GM10266 (cell line): Measurements from ENCODE around the gene NBAS.

ENCODE experiments used
- DNase-seq: peaks from one replicate; pipeline ENCODE4 v3.0.0; 2012; ENCODE audit errors: extremely low spot score
- TF ChIP-seq, protein P1 (sequence below): IDR thresholded peaks from 2 replicates; pipeline ENCODE4 v1.5.1; 2012; ENCODE audit warnings: mild to moderate bottlenecking, low read depth; ENCODE audit not compliant: control insufficient read depth, insufficient read depth; ENCODE audit errors: missing control alignments

Gene NBAS

DNA sequence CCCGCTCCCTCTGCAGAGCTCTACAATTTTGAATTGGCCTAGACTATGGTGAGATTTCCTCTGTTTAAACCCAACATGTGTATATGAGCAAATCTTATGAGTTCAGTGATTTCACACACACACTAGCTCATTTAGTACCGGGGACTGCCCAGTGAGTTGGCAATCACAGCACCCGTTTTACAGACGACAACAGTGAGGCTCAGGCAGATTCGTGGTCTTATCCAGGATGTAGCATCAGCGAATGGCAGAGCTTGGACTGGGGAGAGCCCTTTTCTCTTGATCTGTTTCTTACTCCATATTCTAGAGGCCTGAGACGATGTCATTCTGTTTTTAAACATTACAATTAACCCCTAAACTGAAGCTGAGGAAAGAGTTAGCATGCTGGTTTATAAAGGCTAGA lies 419.9 kb downstream of the NBAS start:
- DNase-seq, result no peak
- TF ChIP-seq, protein P1, sequence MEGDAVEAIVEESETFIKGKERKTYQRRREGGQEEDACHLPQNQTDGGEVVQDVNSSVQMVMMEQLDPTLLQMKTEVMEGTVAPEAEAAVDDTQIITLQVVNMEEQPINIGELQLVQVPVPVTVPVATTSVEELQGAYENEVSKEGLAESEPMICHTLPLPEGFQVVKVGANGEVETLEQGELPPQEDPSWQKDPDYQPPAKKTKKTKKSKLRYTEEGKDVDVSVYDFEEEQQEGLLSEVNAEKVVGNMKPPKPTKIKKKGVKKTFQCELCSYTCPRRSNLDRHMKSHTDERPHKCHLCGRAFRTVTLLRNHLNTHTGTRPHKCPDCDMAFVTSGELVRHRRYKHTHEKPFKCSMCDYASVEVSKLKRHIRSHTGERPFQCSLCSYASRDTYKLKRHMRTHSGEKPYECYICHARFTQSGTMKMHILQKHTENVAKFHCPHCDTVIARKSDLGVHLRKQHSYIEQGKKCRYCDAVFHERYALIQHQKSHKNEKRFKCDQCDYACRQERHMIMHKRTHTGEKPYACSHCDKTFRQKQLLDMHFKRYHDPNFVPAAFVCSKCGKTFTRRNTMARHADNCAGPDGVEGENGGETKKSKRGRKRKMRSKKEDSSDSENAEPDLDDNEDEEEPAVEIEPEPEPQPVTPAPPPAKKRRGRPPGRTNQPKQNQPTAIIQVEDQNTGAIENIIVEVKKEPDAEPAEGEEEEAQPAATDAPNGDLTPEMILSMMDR, result no peak

DNA sequence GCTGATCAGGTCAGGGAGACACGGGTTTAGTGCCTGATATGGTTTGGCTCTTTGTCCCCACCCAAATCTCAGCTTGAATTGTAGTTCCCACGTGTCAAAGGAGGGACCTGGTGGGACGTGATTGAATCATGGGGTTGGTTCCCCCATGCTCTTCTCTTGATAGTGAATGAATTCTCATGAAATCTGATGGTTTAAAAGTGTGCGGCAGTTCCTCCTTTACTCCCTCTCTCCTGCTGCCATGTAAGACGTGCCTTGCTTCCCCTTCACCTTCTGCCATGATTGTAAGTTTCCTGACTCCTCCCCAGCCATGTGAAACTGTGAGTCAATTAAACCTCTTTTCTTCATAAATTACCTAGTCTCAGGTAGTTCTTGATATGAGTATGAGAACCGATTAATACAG lies 424.5 kb downstream of the NBAS start:
- no peak for DNase-seq

DNA sequence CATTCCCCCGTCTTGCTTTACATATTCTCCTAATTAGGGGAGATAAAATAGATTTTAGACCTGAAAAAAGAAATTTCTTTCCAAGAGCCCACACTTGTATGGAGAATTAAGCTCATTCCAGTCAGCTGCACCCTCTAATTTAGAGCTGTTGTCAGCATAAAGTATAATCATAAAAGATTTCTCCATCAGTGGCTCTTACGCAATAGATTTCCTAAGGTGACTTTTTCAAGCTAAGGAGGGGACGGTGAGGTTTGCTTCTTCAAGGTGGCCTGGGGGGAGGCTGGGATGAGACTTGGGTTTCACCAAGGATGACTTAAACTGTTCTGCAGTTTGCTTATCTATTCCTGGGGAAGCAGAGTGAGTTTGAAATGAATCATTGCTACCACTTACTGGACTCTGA lies 426.2 kb downstream of the NBAS start:
- TF ChIP-seq, protein P1, result no peak
- DNase-seq, result no peak

More for the DNA sequence above, 424.5 kb downstream of the NBAS start:
- TF ChIP-seq, protein P1, result no peak

DNA sequence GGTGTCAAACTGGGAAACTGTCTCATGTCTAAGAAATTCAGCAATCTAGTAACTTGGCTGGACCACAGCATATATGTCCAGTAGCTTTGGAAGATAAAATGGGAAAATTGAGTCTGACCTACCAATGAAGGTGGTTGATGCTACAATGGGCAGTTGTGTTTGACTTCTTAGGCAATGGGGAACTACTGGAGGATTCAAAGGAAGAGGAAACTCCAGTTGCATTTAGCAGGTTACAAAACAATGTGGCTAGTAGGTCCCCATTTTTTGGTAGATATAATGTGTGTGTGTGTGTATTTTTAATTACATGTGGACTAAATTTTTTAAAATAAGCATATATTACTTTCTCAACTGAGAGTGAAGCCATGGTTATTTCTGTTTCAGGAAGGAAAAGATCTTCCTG lies 427.7 kb downstream of the NBAS start:
- TF ChIP-seq, protein P1, result no peak
- no peak for DNase-seq

DNA sequence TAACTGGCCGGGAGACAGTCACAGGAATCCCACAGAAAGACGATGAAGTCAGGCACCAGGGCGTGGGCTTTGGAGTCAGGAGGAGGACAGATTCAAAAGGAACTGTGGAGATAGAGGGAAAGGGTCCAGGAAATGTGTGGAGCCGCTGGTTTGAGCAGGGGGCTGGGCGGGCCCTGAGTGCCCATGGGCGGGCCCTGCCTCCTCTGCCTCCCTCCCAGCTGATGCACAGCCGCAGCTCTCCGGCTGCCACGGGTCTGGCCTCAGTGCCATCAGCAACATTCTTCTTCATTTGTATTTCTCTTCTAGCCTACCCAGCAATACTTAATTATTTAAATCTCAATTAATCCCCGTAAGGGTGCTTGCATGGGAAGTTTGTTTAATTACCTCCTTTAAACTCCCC lies 432.3 kb downstream of the NBAS start:
- TF ChIP-seq, protein P1, result no peak

DNA sequence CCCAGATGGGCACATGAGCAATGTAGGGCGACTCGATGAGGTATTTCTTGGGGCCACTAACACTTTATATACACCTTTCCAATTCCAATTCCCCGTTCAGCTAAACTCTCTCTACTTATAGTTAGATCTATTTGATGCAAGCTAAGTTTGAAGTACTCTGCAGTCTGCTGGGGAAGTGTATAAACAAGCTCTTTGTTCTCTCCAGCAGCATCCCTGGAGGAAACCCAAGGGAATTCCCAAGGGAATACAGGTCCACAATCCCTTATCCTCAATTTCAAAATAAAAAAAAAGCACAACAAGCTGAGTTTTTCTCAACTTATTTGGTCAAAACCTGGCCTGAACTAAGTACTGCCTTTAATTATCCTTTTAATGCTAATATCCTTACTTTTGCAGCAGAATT lies 433.3 kb downstream of the NBAS start:
- TF ChIP-seq, protein P1, result no peak

More for the DNA sequence above, 432.3 kb downstream of the NBAS start:
- no peak for DNase-seq

DNA sequence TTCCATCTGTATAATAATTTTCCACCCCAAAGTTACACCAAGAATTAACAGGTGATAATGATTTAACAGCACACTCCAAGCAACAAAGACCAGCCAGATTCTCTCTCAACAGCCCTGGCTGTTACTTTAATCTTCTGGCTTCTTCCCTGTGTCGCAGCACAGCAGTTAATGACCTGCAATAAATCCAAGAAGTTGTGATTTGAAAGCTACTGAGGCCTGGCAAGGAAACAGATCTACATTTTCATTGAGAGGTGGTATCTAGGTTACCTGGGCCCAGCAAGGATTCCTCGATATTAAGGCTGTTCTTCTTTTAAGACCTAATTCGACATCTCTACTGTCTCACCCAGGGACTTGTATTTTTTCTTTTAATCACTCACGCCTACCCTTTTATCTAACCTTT lies 433.8 kb downstream of the NBAS start:
- no peak for DNase-seq
- TF ChIP-seq, protein P1, result no peak

More for the DNA sequence above, 433.3 kb downstream of the NBAS start:
- DNase-seq, result no peak

DNA sequence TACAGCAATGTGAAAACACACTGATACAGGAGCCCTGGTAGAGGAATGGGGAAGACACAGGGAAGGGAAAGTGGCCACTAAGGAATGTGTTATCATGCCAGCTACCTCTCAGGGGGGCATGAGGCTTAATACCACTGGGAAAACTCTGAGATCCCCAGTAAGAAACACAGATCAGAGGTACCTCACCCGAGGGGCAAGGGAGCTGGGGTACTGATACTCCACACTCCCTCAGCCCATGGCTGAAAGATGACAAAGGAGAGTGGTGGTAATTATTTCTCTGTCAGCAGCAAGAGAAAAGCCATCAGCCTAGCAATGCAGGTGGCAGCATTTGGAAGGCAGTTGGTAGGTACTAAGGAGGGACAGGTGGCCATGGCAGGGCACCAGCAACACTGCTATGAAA lies 434.8 kb downstream of the NBAS start:
- TF ChIP-seq, protein P1, result no peak
- DNase-seq, result no peak
